ENCODE data around the gene PATJ. TPM values are rescaled to one million over a fixed set of nuclear protein-coding genes. Genes with fewer than 3 reads are reported as not detected.
"Not testable (repeated sequence)": the region's sequence is repeated elsewhere in the genome, so short reads cannot be mapped to it uniquely, and the experiment has no call there.

Gene PATJ
- total and polyA plus RNA-seq, 2 donors (not counting 1 experiment from before 2014, with no cell fraction given), result 8.0 to 45.3 TPM

GRCh38 chr1:62180639-62181038 is 438.4 kb downstream of the PATJ start:
- Histone ChIP-seq H3K4me3 (ENCODE audit: control extremely low read depth in 1 of 5, extremely low read depth in 1 of 5, insufficient read depth in 1 of 5, low read depth in 2 of 5, low read length in 4 of 5) (no peak overlapping the region), H3K79me2 (ENCODE audit: control insufficient read depth, insufficient read depth, low read length) (no peaks in the 10 kb centered on the region), H4K20me1 (ENCODE audit: control insufficient read depth, insufficient read depth, low read length, poor library complexity, severe bottlenecking) (no peaks in the 10 kb centered on the region), H3K9me3 (ENCODE audit: control extremely low read depth in 1 of 3, control insufficient read depth in 2 of 3, insufficient read depth in 1 of 3, low read length in 2 of 3) (no peaks in the 10 kb centered on the region), H3K4me1 (ENCODE audit: control insufficient read depth in 2 of 2, insufficient read depth in 2 of 2, low read length in 2 of 2) (no peaks in the 10 kb centered on the region), H3K27me3 (replicated peaks in 1 of 4; ENCODE audit: control extremely low read depth in 1 of 4, control insufficient read depth in 3 of 4, insufficient read depth in 4 of 4, low read length in 3 of 4) (no peaks in the 10 kb centered on the region), H3K4me2 (replicated peaks; ENCODE audit: low read depth, low read length, poor library complexity, severe bottlenecking) (no peak overlapping the region), H2AFZ (ENCODE audit: insufficient read depth, low read depth, low read length, poor library complexity, severe bottlenecking) (no peak overlapping the region), H3K36me3 (replicated peaks in 1 of 2; ENCODE audit: control extremely low read depth in 1 of 2, control insufficient read depth in 1 of 2, extremely low read depth in 1 of 2, insufficient read depth in 2 of 2, low read length in 1 of 2) (no peaks in the 10 kb centered on the region), H3K9ac (ENCODE audit: low read length) (no peak overlapping the region), H3K27ac (ENCODE audit: low read length in 2 of 2) (no peak overlapping the region)
- no peak overlapping the region for H3K27ac Mint-ChIP-seq
- TF ChIP-seq CTCF (IDR thresholded peaks at IDR 0.05), result no peak
- no peak for TF ChIP-seq EZH2 (IDR thresholded peaks at IDR 0.05; ENCODE audit: borderline replicate concordance, insufficient read depth, low read depth, low read length, poor library complexity, severe bottlenecking)
- no peak overlapping the region for H3K4me3 Mint-ChIP-seq
- H3K27me3 Mint-ChIP-seq, result peaks cover 10% of the 10 kb centered on the region
- DNase-seq (no peak), ATAC-seq (ENCODE audit: low read depth) (no peak)
- no peaks in the 10 kb centered on the region for H3K9me3 Mint-ChIP-seq (ENCODE audit: insufficient read depth)
- no peaks in the 10 kb centered on the region for H3K4me1 Mint-ChIP-seq
- ChIA-PET POLR2A (no interaction called here), CTCF (no interaction called here)
- 100% methylated on average over 2 of the region's 6 CpGs for WGBS (ENCODE audit: insufficient coverage)
- intact Hi-C loops (cut with micrococcal nuclease), result no loop called here

- DNase-seq (no peak), ATAC-seq (ENCODE audit: low read depth) (no peak)
- no peak for TF ChIP-seq EZH2 (IDR thresholded peaks at IDR 0.05; ENCODE audit: borderline replicate concordance, insufficient read depth, low read depth, low read length, poor library complexity, severe bottlenecking)
- TF ChIP-seq CTCF (IDR thresholded peaks at IDR 0.05), result no peak
- H3K4me1 Mint-ChIP-seq, result no peaks in the 10 kb centered on the region
- H3K4me1 ChIP-seq (ENCODE audit: control insufficient read depth in 2 of 2, insufficient read depth in 2 of 2, low read length in 2 of 2), result no peaks in the 10 kb centered on the region
- H3K27me3 Mint-ChIP-seq, result peaks cover 10% of the 10 kb centered on the region
- H2AFZ ChIP-seq (ENCODE audit: insufficient read depth, low read depth, low read length, poor library complexity, severe bottlenecking), result no peak overlapping the region
- no peaks in the 10 kb centered on the region for H3K9me3 ChIP-seq (ENCODE audit: control extremely low read depth in 1 of 3, control insufficient read depth in 2 of 3, insufficient read depth in 1 of 3, low read length in 2 of 3)
- 94% methylated on average over 3 of the region's 7 CpGs for WGBS (ENCODE audit: insufficient coverage)
- no peak overlapping the region for H3K9ac ChIP-seq (ENCODE audit: low read length)
- CTCF ChIA-PET, result no interaction called here
- no peak overlapping the region for H3K4me3 Mint-ChIP-seq
- intact Hi-C loops (cut with micrococcal nuclease), result no loop called here
- no peaks in the 10 kb centered on the region for H3K9me3 Mint-ChIP-seq (ENCODE audit: insufficient read depth)
- H3K27ac ChIP-seq (ENCODE audit: low read length in 2 of 2), result no peak overlapping the region
- H3K79me2 ChIP-seq (ENCODE audit: control insufficient read depth, insufficient read depth, low read length), result no peaks in the 10 kb centered on the region
- no peaks in the 10 kb centered on the region for H4K20me1 ChIP-seq (ENCODE audit: control insufficient read depth, insufficient read depth, low read length, poor library complexity, severe bottlenecking)
- POLR2A ChIA-PET, result no interaction called here
- H3K4me3 ChIP-seq (ENCODE audit: control extremely low read depth in 1 of 5, extremely low read depth in 1 of 5, insufficient read depth in 1 of 5, low read depth in 2 of 5, low read length in 4 of 5), result no peak overlapping the region
- no peak overlapping the region for H3K27ac Mint-ChIP-seq
- H3K36me3 ChIP-seq (replicated peaks in 1 of 2; ENCODE audit: control extremely low read depth in 1 of 2, control insufficient read depth in 1 of 2, extremely low read depth in 1 of 2, insufficient read depth in 2 of 2, low read length in 1 of 2), result no peaks in the 10 kb centered on the region
- H3K4me2 ChIP-seq (replicated peaks; ENCODE audit: low read depth, low read length, poor library complexity, severe bottlenecking), result no peak overlapping the region
- H3K27me3 ChIP-seq (replicated peaks in 1 of 4; ENCODE audit: control extremely low read depth in 1 of 4, control insufficient read depth in 3 of 4, insufficient read depth in 4 of 4, low read length in 3 of 4), result no peaks in the 10 kb centered on the region
These were observed 439.3 kb downstream of the PATJ start for GRCh38 chr1:62181532-62181931.

- H3K79me2 ChIP-seq (ENCODE audit: control insufficient read depth, insufficient read depth, low read length); CTCF ChIA-PET; H3K9ac ChIP-seq (ENCODE audit: low read length); H3K9me3 Mint-ChIP-seq (ENCODE audit: insufficient read depth); intact Hi-C loops (cut with micrococcal nuclease); H3K4me1 Mint-ChIP-seq; H3K27ac ChIP-seq (ENCODE audit: low read length in 2 of 2); H3K36me3 ChIP-seq (replicated peaks in 1 of 2; ENCODE audit: control extremely low read depth in 1 of 2, control insufficient read depth in 1 of 2, extremely low read depth in 1 of 2, insufficient read depth in 2 of 2, low read length in 1 of 2); DNase-seq; H4K20me1 ChIP-seq (ENCODE audit: control insufficient read depth, insufficient read depth, low read length, poor library complexity, severe bottlenecking); H3K4me3 Mint-ChIP-seq; H3K27me3 ChIP-seq (replicated peaks in 1 of 4; ENCODE audit: control extremely low read depth in 1 of 4, control insufficient read depth in 3 of 4, insufficient read depth in 4 of 4, low read length in 3 of 4); H3K4me2 ChIP-seq (replicated peaks; ENCODE audit: low read depth, low read length, poor library complexity, severe bottlenecking); H3K27ac Mint-ChIP-seq; POLR2A ChIA-PET; H3K4me1 ChIP-seq (ENCODE audit: control insufficient read depth in 2 of 2, insufficient read depth in 2 of 2, low read length in 2 of 2); H3K4me3 ChIP-seq (ENCODE audit: control extremely low read depth in 1 of 5, extremely low read depth in 1 of 5, insufficient read depth in 1 of 5, low read depth in 2 of 5, low read length in 4 of 5); H2AFZ ChIP-seq (ENCODE audit: insufficient read depth, low read depth, low read length, poor library complexity, severe bottlenecking); ATAC-seq (ENCODE audit: low read depth); H3K9me3 ChIP-seq (ENCODE audit: control extremely low read depth in 1 of 3, control insufficient read depth in 2 of 3, insufficient read depth in 1 of 3, low read length in 2 of 3): not testable (repeated sequence)
- WGBS (ENCODE audit: insufficient coverage), result 84% methylated on average over 8 of the region's 8 CpGs
- H3K27me3 Mint-ChIP-seq, result peaks cover 10% of the 10 kb centered on the region
These were observed 439.9 kb downstream of the PATJ start for GRCh38 chr1:62182157-62182556.
